Regular cardiac myocyte (primary cell): ENCODE measurements around the gene ANTKMT. TPM values are rescaled to one million over a fixed set of nuclear protein-coding genes. Genes with fewer than 3 reads are reported as not detected.

Experiments
- total RNA-seq: library from RNA; depleted of rRNA; stranded (reverse); fragments of >200 nt; gene quantifications from 2 replicates; pipeline ENCODE4 v1.2.3, GENCODE V29; 2014

Gene ANTKMT
- total RNA-seq = 34.1 and 39.5 TPM in 2 replicates

GRCh38 chr16:720990-721764, at the start of gene ANTKMT:
Gene ANTKMT (plus strand): TSS chr16:721146. CDS start chr16:721275, 129 bp downstream.

GRCh38 chr16:674968-675883, 45.7 kb upstream of the ANTKMT start, which contains the start of gene RHBDL1:
Gene RHBDL1 (plus strand): TSS chr16:675671. CDS start chr16:675791, 120 bp downstream.

GRCh38 chr16:679814-680624, 40.9 kb upstream of the ANTKMT start, which contains the start of gene STUB1:
Gene STUB1 (plus strand): TSS chr16:680410. CDS start chr16:680526, 116 bp downstream.

DNA sequence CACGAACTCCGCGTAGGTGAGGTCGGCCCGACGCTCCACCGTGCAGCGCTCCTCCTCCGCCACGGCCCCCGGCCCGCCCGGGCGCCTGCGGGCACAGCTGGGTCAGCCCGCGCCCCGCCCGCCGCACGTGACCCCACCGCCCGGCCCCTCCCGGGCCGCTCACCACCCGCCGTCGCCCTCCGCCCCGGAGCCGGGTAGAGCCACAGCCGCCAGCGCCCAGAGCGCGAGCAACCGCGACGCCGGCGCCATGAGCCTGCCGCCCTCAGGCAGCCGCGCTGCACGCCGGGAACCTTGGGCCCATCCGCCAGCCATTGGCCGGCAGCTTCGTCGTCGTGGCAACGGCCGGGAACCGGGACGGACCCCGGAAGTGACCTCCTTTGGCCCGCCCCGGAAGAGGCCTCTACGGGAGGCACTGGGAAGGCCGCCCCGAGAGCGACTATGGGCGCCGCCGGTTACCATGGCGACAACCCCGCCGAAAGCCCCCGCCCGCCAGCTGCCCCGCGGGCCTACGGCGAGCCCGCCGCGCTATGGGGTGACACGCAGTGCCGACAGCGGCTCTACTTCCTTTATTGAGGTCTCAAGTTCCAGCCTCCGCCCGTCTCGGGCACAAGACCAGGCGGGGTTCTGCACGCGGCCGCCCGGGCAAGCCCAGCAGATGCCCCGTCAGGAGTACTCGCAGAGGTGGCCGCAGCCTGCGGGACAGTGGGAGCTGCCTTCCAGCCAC, 36.7 kb upstream of the ANTKMT start, which contains the start of gene JMJD8:
JMJD8 (minus strand) TSS at position 264 of the 724 bp plus-strand sequence; CDS start at position 249, 15 bp downstream.

GRCh38 chr16:705431-706188, 15.3 kb upstream of the ANTKMT start, which contains the start of gene FBXL16:
Gene FBXL16 (minus strand): TSS chr16:705801. CDS start chr16:697405, 8,396 bp downstream.

GRCh38 chr16:714558-715476, 6.1 kb upstream of the ANTKMT start, which contains the start of gene METRN:
Gene METRN (plus strand): TSS chr16:715118. CDS start chr16:715290, 172 bp downstream.

GRCh38 chr16:726438-727290, 5.7 kb downstream of the ANTKMT start, which contains the start of the genes CCDC78 and HAGHL:
Gene CCDC78 (minus strand): TSS chr16:726443. CDS start chr16:726367, 76 bp downstream.
Gene HAGHL (plus strand): TSS chr16:727106. CDS start chr16:727510, 404 bp downstream.

DNA sequence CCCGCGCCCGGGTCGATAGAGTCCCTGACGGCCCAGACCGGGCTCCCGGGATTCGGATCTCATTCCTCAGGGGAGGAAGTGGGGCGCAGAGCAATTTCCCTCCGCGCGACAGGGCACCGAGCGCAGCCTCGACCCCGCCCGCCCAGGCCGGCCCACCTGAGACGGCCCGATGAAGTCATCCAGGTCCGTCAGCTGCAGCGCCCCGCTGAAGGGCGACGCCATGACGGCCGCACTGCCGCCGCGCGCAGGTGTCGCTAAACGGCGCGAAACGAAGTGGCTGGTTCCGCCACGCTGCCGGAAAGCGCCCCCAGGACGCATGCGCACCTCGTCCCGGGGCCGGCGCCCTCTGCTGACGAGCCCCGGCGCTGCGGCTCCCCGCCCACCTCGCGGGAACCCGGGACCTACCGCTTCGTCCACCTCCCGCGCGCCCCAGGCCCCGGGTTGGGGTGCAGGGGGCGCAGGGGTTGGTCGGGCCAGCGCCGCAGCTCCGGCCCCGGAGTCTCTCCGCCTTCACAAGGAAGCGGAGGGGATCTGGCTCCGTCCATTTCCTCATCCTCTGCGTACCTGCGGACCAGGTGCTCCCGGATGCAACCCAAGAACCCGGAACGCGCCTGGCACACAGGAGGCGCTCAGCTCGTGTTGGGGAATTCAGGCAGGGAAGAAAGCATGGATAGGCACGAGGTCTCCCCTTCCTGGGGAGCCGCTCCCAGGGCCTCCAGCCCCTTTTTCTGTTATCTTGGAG, 20.0 kb downstream of the ANTKMT start, which contains the start of gene CIAO3:
CIAO3 (minus strand) TSS at position 234 of the 742 bp plus-strand sequence; CDS start at position 222, 12 bp downstream.

DNA sequence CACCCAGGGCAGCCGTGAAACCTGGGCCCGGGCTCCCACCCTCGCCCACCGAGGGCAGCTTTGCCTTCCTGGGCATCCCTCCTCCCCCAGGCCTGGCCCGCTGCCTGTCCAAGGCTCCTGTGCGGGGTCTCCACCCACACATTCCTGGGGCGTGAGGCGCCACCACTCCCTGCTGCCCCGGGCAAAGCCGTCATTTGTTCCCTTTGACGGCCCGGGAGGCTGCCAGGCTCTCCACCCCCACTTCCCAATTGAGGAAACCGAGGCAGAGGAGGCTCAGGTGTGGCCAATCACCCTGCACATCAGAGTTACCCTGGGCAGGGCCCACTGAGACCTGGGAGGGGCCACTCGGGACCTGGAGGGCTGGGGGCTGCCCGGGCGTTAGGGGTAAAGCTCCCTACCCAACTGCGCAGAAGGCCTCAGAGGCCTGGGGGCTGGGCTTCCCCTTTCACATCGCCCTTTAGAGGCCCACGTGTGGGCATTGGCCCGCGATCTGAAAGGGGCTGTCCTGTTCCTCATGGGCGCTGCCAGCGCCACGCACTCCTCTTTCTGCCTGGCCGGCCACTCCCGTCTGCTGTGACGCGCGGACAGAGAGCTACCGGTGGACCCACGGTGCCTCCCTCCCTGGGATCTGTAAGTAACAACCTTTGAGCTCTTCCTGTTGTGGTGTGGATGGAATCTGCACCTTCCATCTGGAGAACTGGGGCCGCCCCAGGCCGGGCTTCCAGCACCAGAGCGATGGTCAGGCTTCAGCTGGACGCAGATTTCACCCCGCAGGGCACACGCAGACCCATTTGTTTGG, 39.8 kb downstream of the ANTKMT start, which contains the start of gene MSLN:
MSLN (plus strand) TSS at position 190 of the 799 bp plus-strand sequence. CDS start 1,947 bp downstream, outside the sequence.

Other genes with a start within 250 kb of the ANTKMT start
- 24.0 and 37.2 TPM in 2 replicates for gene CAPN15, start 193.4 kb upstream of the ANTKMT start, total RNA-seq
- gene PRR35, start 160.8 kb upstream of the ANTKMT start, total RNA-seq = not detected in 2 replicates
- gene NHLRC4, start 154.1 kb upstream of the ANTKMT start, total RNA-seq = 1.5 and 3.4 TPM in 2 replicates
- 17.8 and 19.0 TPM in 2 replicates for gene PIGQ, start 151.2 kb upstream of the ANTKMT start, total RNA-seq
- gene RAB40C, start 131.1 kb upstream of the ANTKMT start, total RNA-seq = 9.3 and 13.4 TPM in 2 replicates
- gene WFIKKN1, start 90.2 kb upstream of the ANTKMT start, total RNA-seq = under 0.01 and 0.19 TPM in 2 replicates
- gene METTL26, start 84.8 kb upstream of the ANTKMT start, total RNA-seq = 77.8 and 81.9 TPM in 2 replicates
- gene MCRIP2, start 79.3 kb upstream of the ANTKMT start, total RNA-seq = 21.7 and 22.8 TPM in 2 replicates
- gene WDR90, start 71.8 kb upstream of the ANTKMT start, total RNA-seq = 11.0 and 11.3 TPM in 2 replicates
- 29.9 and 38.2 TPM in 2 replicates for gene RHOT2, start 53.0 kb upstream of the ANTKMT start, total RNA-seq
- gene RHBDL1, start 45.5 kb upstream of the ANTKMT start, total RNA-seq = 0.77 and 3.1 TPM in 2 replicates
- 90.8 and 211 TPM in 2 replicates for gene STUB1, start 40.7 kb upstream of the ANTKMT start, total RNA-seq
- gene JMJD8, start 36.8 kb upstream of the ANTKMT start, total RNA-seq = 23.6 and 28.2 TPM in 2 replicates
- gene WDR24, start 30.7 kb upstream of the ANTKMT start, total RNA-seq = 2.3 and 9.0 TPM in 2 replicates
- under 0.01 TPM in 2 replicates for gene FBXL16, start 15.3 kb upstream of the ANTKMT start, total RNA-seq
- 54.3 and 76.4 TPM in 2 replicates for gene METRN, start 6.0 kb upstream of the ANTKMT start, total RNA-seq
- gene CCDC78, start 5.3 kb downstream of the ANTKMT start, total RNA-seq = 1.3 and 2.0 TPM in 2 replicates
- 9.0 and 16.1 TPM in 2 replicates for gene HAGHL, start 6.0 kb downstream of the ANTKMT start, total RNA-seq
- 24.7 and 31.9 TPM in 2 replicates for gene CIAO3, start 19.9 kb downstream of the ANTKMT start, total RNA-seq
- gene MSLN, start 39.6 kb downstream of the ANTKMT start, total RNA-seq = under 0.01 TPM in 1 of 2 replicates, not detected in the other
- 13.0 and 24.0 TPM in 2 replicates for gene RPUSD1, start 67.2 kb downstream of the ANTKMT start, total RNA-seq
- gene CHTF18, start 67.5 kb downstream of the ANTKMT start, total RNA-seq = 7.9 and 34.1 TPM in 2 replicates
- gene GNG13, start 79.6 kb downstream of the ANTKMT start, total RNA-seq = not detected in 2 replicates
- gene LMF1, start 249.8 kb downstream of the ANTKMT start, total RNA-seq = 15.0 and 28.2 TPM in 2 replicates